ENCODE measurements around the gene NES.

Gene NES

DNA sequence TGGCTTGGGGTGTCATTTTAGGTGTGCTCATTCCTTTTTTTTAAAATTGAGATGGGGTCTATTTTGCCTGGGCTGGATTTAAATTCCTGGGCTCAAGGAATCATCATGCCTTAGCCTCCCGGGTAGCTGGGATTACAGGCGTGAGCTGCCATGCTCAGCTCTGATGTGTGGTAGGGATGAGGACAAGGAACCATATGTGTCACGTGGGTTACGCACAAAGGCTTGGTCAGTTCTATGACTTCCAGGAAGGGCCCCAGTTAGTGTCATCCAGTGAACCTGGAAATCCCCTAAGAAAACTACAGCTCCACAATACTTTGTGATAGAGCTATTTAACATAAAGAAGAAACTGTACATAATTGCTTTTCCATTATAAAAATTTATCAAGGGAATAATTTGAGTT, 44.3 kb upstream of the NES start:
- TF ChIP-seq CTCF (IDR thresholded peaks at IDR 0.05; ENCODE audit: low read length): no peak
- no peak for TF ChIP-seq EZH2 (optimal IDR thresholded peaks at IDR 0.05; ENCODE audit: low read depth, low read length)
- no peak for TF ChIP-seq EZH2phosphoT487 (IDR thresholded peaks at IDR 0.05; ENCODE audit: low read length)
- Histone ChIP-seq H3K4me1 (ENCODE audit: low read length) (peaks cover 8% of the 10 kb centered on the region), H3K4me2 (ENCODE audit: low read depth, low read length) (no peak overlapping the region), H3K27ac (ENCODE audit: low read length) (no peak overlapping the region), H3K9me3 (replicated peaks; ENCODE audit: insufficient read depth, low read length) (no peaks in the 10 kb centered on the region), H3F3A (ENCODE audit: insufficient read depth, low read length) (peaks cover 21% of the 10 kb centered on the region), H3K4me3 (ENCODE audit: low read length) (no peak overlapping the region), H3K9ac (ENCODE audit: low read length) (no peak overlapping the region), H3K27me3 (replicated peaks; ENCODE audit: insufficient read depth, low read length) (no peaks in the 10 kb centered on the region), H2AFZ (ENCODE audit: low read length) (no peak overlapping the region), H3K36me3 (replicated peaks; ENCODE audit: insufficient read depth, low read length) (peaks cover 24% of the 10 kb centered on the region), H4K20me1 (ENCODE audit: insufficient read depth, low read length) (peaks cover 21% of the 10 kb centered on the region), H3K79me2 (ENCODE audit: low read length) (peaks cover 53% of the 10 kb centered on the region), H3K9me2 (replicated peaks; ENCODE audit: insufficient read depth, low read length) (no peaks in the 10 kb centered on the region)
- no peak for DNase-seq

- Histone ChIP-seq H4K20me1 (ENCODE audit: insufficient read depth, low read length) (peaks cover 21% of the 10 kb centered on the region), H3K9me2 (replicated peaks; ENCODE audit: insufficient read depth, low read length) (no peaks in the 10 kb centered on the region), H3K79me2 (ENCODE audit: low read length) (peaks cover 49% of the 10 kb centered on the region), H3K4me2 (ENCODE audit: low read depth, low read length) (no peak overlapping the region), H3F3A (ENCODE audit: insufficient read depth, low read length) (peaks cover 17% of the 10 kb centered on the region), H3K36me3 (replicated peaks; ENCODE audit: insufficient read depth, low read length) (peaks cover 24% of the 10 kb centered on the region), H3K27me3 (replicated peaks; ENCODE audit: insufficient read depth, low read length) (no peaks in the 10 kb centered on the region), H3K4me3 (ENCODE audit: low read length) (no peak overlapping the region), H3K9me3 (replicated peaks; ENCODE audit: insufficient read depth, low read length) (no peaks in the 10 kb centered on the region), H3K4me1 (ENCODE audit: low read length) (peaks cover 8% of the 10 kb centered on the region), H3K27ac (ENCODE audit: low read length) (no peak overlapping the region), H2AFZ (ENCODE audit: low read length) (no peak overlapping the region), H3K9ac (ENCODE audit: low read length) (no peak overlapping the region)
- TF ChIP-seq CTCF (IDR thresholded peaks at IDR 0.05; ENCODE audit: low read length) (no peak), EZH2 (optimal IDR thresholded peaks at IDR 0.05; ENCODE audit: low read depth, low read length) (no peak), EZH2phosphoT487 (IDR thresholded peaks at IDR 0.05; ENCODE audit: low read length) (no peak)
- DNase-seq: no peak
Measured at GRCh38 chr1:156721131-156721530, 43.9 kb upstream of the NES start.

DNA sequence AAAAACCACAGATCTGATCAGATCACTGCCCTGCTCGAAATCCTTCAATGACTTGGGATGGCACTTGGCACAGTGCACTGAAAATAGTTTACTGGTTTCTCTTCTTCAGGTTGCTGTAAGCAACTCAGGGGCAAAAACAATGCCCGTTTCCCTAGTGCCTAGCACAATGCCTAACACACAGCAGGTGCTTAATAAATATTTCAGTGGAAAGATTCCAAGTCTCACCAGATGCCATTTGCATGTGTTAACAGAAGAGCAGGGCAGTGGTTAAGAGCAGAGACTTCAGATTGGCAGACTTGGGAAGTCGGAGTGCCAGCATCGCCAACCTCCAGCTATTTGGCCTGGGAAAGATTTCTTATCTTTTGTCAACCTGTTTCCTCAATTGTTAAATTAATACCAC, 40.1 kb upstream of the NES start:
- H3K36me3 ChIP-seq (replicated peaks; ENCODE audit: insufficient read depth, low read length): peaks cover 5% of the 10 kb centered on the region; the same call in 1 of the 2 replicates
- H3F3A ChIP-seq (ENCODE audit: insufficient read depth, low read length): 0 out of 2 replicates have a peak, but pooled peaks cover 11% of the 10 kb centered on the region
- no peaks in the 10 kb centered on the region for H3K9me3 ChIP-seq (replicated peaks; ENCODE audit: insufficient read depth, low read length)
- H3K4me1 ChIP-seq (ENCODE audit: low read length): no peaks in the 10 kb centered on the region
- H3K27me3 ChIP-seq (replicated peaks; ENCODE audit: insufficient read depth, low read length): no peaks in the 10 kb centered on the region
- H3K4me2 ChIP-seq (ENCODE audit: low read depth, low read length): no peak overlapping the region
- DNase-seq: no peak
- H3K79me2 ChIP-seq (ENCODE audit: low read length): peaks cover 13% of the 10 kb centered on the region
- no peak overlapping the region for H2AFZ ChIP-seq (ENCODE audit: low read length)
- no peak overlapping the region for H3K9ac ChIP-seq (ENCODE audit: low read length)
- H3K27ac ChIP-seq (ENCODE audit: low read length): no peak overlapping the region
- no peak for TF ChIP-seq EZH2phosphoT487 (IDR thresholded peaks at IDR 0.05; ENCODE audit: low read length)
- no peak for TF ChIP-seq CTCF (IDR thresholded peaks at IDR 0.05; ENCODE audit: low read length)
- no peak for TF ChIP-seq EZH2 (optimal IDR thresholded peaks at IDR 0.05; ENCODE audit: low read depth, low read length)
- H4K20me1 ChIP-seq (ENCODE audit: insufficient read depth, low read length): no peaks in the 10 kb centered on the region
- H3K9me2 ChIP-seq (replicated peaks; ENCODE audit: insufficient read depth, low read length): no peaks in the 10 kb centered on the region
- H3K4me3 ChIP-seq (ENCODE audit: low read length): no peak overlapping the region

All from MM.1S (cell line).